Stimulated activated naive CD8-positive, alpha-beta T cell treated with anti-CD3 and anti-CD28 coated beads, Interleukin-15, Interleukin-2, amounts not matched to agents 100 ng/mL and 50 ng/mL, for 24 hours (primary cell): ENCODE measurements around the gene DLG2.
"Not testable (repeated sequence)": the region's sequence is repeated elsewhere in the genome, so short reads cannot be mapped to it uniquely, and the experiment has no call there.

ENCODE experiments used
- H3K27ac Mint-ChIP-seq: one replicate; pipeline ENCODE4 v1.8.0; 2021; ENCODE audit warnings: mild to moderate bottlenecking, mixed read lengths
- H3K27me3 Mint-ChIP-seq: one replicate; pipeline ENCODE4 v1.8.0; 2021; ENCODE audit warnings: mixed read lengths
- H3K36me3 Mint-ChIP-seq: one replicate; pipeline ENCODE4 v1.8.0; 2021; ENCODE audit warnings: low read depth, mixed read lengths
- H3K4me1 Mint-ChIP-seq: one replicate; pipeline ENCODE4 v1.8.0; 2021; ENCODE audit warnings: low read depth, mixed read lengths
- H3K4me3 Mint-ChIP-seq: one replicate; pipeline ENCODE4 v1.8.0; 2021; ENCODE audit warnings: mild to moderate bottlenecking, mixed read lengths
- H3K9me3 Mint-ChIP-seq: one replicate; pipeline ENCODE4 v1.8.0; 2021; ENCODE audit warnings: mixed read lengths

Gene DLG2

DNA sequence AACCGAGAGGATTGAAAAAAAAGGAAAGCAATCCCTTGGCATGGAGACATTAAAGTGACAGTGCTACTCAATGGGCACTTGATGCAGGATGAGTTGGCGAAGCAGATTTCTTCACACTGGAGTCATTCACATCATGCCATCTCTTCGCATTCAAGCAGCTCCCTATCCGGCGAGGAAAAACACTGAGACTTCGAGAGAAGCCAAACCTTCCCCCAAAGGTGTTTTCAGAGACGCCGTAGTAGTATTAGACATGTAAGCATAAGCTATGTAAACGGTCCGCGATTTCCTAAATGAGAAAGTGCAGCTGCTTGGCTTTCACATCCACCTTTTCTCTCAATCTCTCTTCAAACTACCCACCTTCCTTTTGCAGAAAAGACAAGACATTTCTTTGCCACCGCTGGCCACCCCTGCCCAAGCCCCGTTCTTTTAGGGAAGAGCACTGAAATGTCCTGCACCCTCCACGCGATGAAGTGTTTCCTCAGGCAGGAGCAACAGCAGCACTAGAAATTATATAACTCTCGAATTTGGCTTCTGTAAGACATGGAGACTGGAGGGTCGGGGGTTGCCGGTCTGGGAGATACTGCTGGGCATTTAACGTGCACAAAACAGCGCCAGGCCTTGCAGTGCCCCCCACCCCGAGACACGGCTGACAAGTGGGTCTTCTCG lies at the start of gene DLG2:
Gene DLG2, minus strand, starts transcription at position 13 of the 666 bp plus-strand sequence.
- H3K9me3 Mint-ChIP-seq, result no peaks in the 10 kb centered on the region
- peaks cover 14% of the 10 kb centered on the region for H3K36me3 Mint-ChIP-seq

GRCh38 chr11:85673393-85673792 lies 46.2 kb upstream of the DLG2 start:
- H3K27me3 Mint-ChIP-seq, result no peaks in the 10 kb centered on the region
- H3K9me3 Mint-ChIP-seq, result peaks cover 4% of the 10 kb centered on the region
- H3K27ac Mint-ChIP-seq, result no peak overlapping the region
- peaks cover 5% of the 10 kb centered on the region for H3K4me1 Mint-ChIP-seq
- H3K36me3 Mint-ChIP-seq, result no peaks in the 10 kb centered on the region
- H3K4me3 Mint-ChIP-seq, result no peak overlapping the region

More for the DNA sequence above, at the start of gene DLG2:
- Mint-ChIP-seq H3K4me3 (peak within 1 kb of the TSS; percentile 93), H3K27ac (peak within 1 kb of the TSS; percentile 92), H3K4me1 (peaks cover 45% of the 10 kb centered on the region), H3K27me3 (no peaks in the 10 kb centered on the region)

- Mint-ChIP-seq H3K27ac (no peak overlapping the region), H3K27me3 (no peaks in the 10 kb centered on the region), H3K4me1 (peaks cover 5% of the 10 kb centered on the region), H3K4me3 (no peak overlapping the region), H3K9me3 (peaks cover 4% of the 10 kb centered on the region), H3K36me3 (no peaks in the 10 kb centered on the region)
These were observed 45.2 kb upstream of the DLG2 start for GRCh38 chr11:85672105-85672902.

DNA sequence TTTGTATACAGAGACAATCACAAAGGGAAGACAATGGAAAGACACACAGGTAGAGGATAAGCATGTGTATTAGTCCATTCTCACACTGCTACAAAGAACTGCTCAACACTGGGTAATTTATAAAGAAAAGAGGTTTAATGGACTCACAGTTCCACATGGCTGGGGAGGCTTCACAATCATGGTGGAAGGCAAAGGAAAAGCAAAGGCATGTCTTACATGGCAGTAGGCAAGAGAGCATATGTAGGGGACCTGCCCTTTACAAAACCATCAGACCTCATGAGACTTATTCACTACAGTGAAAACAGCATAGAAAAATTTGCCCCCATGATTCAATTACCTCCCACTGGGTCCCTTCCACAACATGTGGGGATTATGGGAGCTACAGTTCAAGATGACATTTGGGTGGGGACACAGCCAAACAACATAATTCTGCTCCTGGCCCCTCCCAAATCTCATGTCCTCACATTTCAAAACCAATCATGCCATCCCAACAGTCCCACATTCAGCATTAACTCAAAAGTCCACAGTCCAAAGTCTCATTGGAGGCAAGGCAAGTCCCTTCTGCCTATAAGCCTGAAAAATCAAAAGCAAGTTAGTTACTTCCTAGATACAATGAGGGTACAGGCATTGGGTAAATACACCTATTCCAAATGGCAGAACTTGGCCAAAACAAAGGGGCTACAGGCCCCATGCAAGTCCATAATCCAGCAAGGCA lies 44.0 kb upstream of the DLG2 start:
- H3K36me3 Mint-ChIP-seq, H3K9me3 Mint-ChIP-seq: not testable (repeated sequence)

GRCh38 chr11:85668157-85668556 lies 41.0 kb upstream of the DLG2 start:
- no peak overlapping the region for H3K4me3 Mint-ChIP-seq
- H3K36me3 Mint-ChIP-seq, result peaks cover 12% of the 10 kb centered on the region
- no peak overlapping the region for H3K27ac Mint-ChIP-seq
- H3K9me3 Mint-ChIP-seq, result peaks cover 4% of the 10 kb centered on the region
- no peaks in the 10 kb centered on the region for H3K27me3 Mint-ChIP-seq
- H3K4me1 Mint-ChIP-seq, result peaks cover 13% of the 10 kb centered on the region

More for the DNA sequence above, 44.0 kb upstream of the DLG2 start:
- H3K27me3 Mint-ChIP-seq, H3K4me3 Mint-ChIP-seq, H3K4me1 Mint-ChIP-seq, H3K27ac Mint-ChIP-seq: not testable (repeated sequence)

- Mint-ChIP-seq H3K27ac (no peak overlapping the region), H3K36me3 (peaks cover 24% of the 10 kb centered on the region), H3K27me3 (no peaks in the 10 kb centered on the region), H3K4me3 (no peak overlapping the region), H3K4me1 (peaks cover 18% of the 10 kb centered on the region), H3K9me3 (no peaks in the 10 kb centered on the region)
These were observed 39.5 kb upstream of the DLG2 start for GRCh38 chr11:85666687-85667086.

GRCh38 chr11:85665733-85666132 lies 38.6 kb upstream of the DLG2 start:
- Mint-ChIP-seq H3K9me3 (no peaks in the 10 kb centered on the region), H3K4me3 (peak overlapping the region; percentile 99), H3K36me3 (peaks cover 33% of the 10 kb centered on the region), H3K27ac (peak overlapping the region; percentile 98), H3K4me1 (peaks cover 27% of the 10 kb centered on the region), H3K27me3 (no peaks in the 10 kb centered on the region)

DNA sequence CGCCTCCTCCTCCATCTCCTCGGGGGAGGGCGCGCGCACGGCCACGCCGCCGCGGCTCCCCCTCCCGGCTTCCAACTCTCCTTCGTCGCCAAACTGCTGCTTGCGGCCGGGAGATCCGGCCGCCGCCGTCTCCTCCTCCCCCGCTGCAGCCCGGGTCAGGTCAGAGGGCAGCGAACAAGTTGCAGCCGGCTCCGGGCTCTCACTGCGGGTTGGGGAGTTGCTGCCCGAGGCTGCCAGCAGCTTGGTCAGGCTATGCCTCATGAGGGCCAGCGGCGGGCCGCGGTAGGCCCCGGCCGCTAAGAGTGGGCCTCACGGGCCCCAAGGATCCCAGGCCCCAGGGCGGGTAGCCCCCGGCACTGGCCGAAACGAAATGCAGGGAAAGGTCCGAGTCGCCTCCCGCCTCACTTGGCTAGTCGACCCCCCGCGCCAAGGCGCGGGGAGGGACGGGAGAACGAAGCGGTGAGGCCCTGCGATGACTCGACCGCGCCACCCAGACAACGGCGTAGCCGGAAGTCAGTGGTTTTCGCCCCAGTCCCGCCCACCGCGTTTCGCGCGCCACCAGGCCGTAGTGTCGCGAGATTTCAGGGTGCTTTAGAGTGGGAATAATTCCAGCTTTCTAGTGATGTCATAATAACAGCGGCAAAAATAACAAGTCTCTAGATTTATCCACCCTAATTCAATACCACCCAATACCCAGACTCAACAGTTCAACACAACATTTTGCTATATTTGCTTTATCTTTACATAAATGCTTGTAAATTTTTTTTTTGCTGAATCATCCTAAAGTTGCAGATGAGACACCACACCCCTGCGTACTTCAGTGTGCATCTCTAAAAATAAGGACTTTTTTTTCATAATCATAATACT lies 37.7 kb upstream of the DLG2 start, which contains the start of gene CREBZF:
Gene CREBZF, minus strand, starts transcription at position 515 of the 867 bp plus-strand sequence. Its CDS starts 254 bp downstream, at position 261.
- Mint-ChIP-seq H3K27ac (peak within 1 kb of the TSS; percentile 98), H3K4me1 (peaks cover 36% of the 10 kb centered on the region), H3K4me3 (peak within 1 kb of the TSS; percentile 99)

GRCh38 chr11:85663753-85664614 lies 36.8 kb upstream of the DLG2 start:
- no peaks in the 10 kb centered on the region for H3K9me3 Mint-ChIP-seq
- H3K27me3 Mint-ChIP-seq, result no peaks in the 10 kb centered on the region
- H3K36me3 Mint-ChIP-seq, result peaks cover 50% of the 10 kb centered on the region
- peak overlapping the region; percentile 99 for H3K4me3 Mint-ChIP-seq
- H3K27ac Mint-ChIP-seq, result peak overlapping the region; percentile 98
- H3K4me1 Mint-ChIP-seq, result peaks cover 43% of the 10 kb centered on the region

More for the DNA sequence above, 37.7 kb upstream of the DLG2 start, which contains the start of gene CREBZF:
- no peaks in the 10 kb centered on the region for H3K9me3 Mint-ChIP-seq
- no peaks in the 10 kb centered on the region for H3K27me3 Mint-ChIP-seq
- peaks cover 41% of the 10 kb centered on the region for H3K36me3 Mint-ChIP-seq

DNA sequence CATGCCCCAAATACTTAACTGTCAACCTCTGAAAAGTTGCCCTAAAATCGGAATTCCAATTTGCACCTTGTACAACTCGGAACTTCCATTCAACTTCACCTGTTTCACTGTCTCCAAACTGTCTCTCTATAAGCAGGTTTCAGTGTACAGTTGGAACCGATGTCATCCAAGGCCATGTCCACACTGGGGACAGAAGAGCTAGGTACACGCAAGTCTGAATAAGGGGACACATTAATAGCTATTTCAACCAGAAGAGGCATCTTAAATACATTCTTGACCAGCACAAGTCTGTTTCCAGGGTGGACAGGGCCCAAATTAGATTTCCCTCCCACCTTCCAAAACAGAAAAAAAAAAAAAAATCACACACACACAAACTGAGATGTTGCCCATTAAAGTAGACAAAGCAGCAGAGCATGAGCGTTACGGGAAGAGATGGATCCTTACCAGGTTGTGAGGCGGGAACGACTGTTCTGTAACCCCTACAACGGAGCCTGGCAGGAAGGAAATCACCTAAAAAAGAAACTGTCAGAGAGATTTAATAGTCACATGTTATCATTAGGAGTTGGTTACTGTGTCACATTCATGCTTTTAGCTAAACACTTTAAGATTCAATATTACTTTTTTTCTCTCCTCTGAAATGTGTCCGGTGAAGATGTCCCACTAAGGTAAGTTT lies 36.1 kb upstream of the DLG2 start:
- Mint-ChIP-seq H3K4me3 (peak overlapping the region; percentile 99), H3K9me3 (no peaks in the 10 kb centered on the region), H3K27me3 (no peaks in the 10 kb centered on the region), H3K27ac (peak overlapping the region; percentile 98), H3K36me3 (peaks cover 58% of the 10 kb centered on the region), H3K4me1 (peaks cover 49% of the 10 kb centered on the region)

GRCh38 chr11:85661972-85662664 lies 35.0 kb upstream of the DLG2 start:
- Mint-ChIP-seq H3K27ac (no peak overlapping the region), H3K4me1 (peaks cover 56% of the 10 kb centered on the region), H3K27me3 (no peaks in the 10 kb centered on the region), H3K36me3 (peaks cover 66% of the 10 kb centered on the region), H3K4me3 (peak overlapping the region; percentile 99), H3K9me3 (no peaks in the 10 kb centered on the region)

DNA sequence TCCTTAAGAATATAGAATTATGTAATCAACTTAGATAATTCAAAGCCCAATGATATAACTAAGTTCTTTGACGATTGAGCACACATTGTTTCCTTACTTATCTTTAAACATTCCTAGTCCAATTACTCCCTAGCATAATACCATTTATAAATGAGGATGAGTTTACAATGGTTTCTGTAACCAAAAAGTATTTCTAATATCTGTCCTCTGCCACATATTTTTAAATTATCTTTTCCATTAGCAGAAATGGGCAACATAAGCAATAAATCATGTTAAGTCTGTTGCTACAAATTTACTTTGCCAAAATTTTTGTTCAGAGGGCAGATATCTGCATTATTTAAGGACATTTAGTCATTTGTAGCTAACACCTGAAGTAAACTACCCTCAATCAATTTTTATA lies 31.0 kb upstream of the DLG2 start:
- peaks cover 80% of the 10 kb centered on the region for H3K36me3 Mint-ChIP-seq
- no peak overlapping the region for H3K27ac Mint-ChIP-seq
- H3K9me3 Mint-ChIP-seq, result no peaks in the 10 kb centered on the region
- H3K27me3 Mint-ChIP-seq, result no peaks in the 10 kb centered on the region
- H3K4me3 Mint-ChIP-seq, result no peak overlapping the region
- peaks cover 67% of the 10 kb centered on the region for H3K4me1 Mint-ChIP-seq

DNA sequence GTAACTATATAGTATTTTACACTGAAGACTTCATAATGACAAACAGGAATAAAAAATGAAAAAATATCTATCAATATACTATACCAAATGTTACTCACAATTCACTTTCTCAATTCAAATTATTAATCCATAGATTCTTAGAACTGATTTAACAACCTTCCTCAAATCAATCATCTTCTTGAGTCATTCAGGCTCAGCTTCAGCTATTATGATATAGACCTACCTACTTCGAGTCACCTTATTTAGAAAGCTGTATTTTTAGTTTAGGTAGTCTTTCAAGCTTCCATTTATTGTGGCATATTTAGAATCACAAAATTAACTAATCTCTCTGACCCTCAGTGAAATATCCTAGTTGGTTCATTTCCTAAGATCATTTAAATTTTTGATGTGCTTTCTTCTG lies 29.6 kb upstream of the DLG2 start:
- Mint-ChIP-seq H3K36me3 (peaks cover 77% of the 10 kb centered on the region), H3K27ac (no peak overlapping the region), H3K4me3 (no peak overlapping the region), H3K4me1 (peaks cover 71% of the 10 kb centered on the region), H3K9me3 (no peaks in the 10 kb centered on the region), H3K27me3 (no peaks in the 10 kb centered on the region)
